ENCODE measurements around the gene DOLPP1.

DOLPP1 gene

GRCh38 chr9:129108805-129109536, 28.1 kb downstream of the DOLPP1 start:
- H3K27me3 ChIP-seq (ENCODE audit: low read length) = no peaks in the 10 kb centered on the region
- H3K4me3 ChIP-seq (ENCODE audit: insufficient read depth, low read length, poor library complexity, severe bottlenecking) = no peak overlapping the region
- H3K9ac ChIP-seq (ENCODE audit: low read length) = no peak overlapping the region
- H3K79me2 ChIP-seq (ENCODE audit: insufficient read depth, low read length) = peaks cover 22% of the 10 kb centered on the region
- no peak overlapping the region for H3K27ac ChIP-seq (ENCODE audit: low read depth, low read length)
- H3K9me2 ChIP-seq (replicated peaks; ENCODE audit: insufficient read depth, low read length) = no peaks in the 10 kb centered on the region
- no peak overlapping the region for H3K4me2 ChIP-seq (ENCODE audit: low read depth, low read length, poor library complexity, severe bottlenecking)
- H3K9me3 ChIP-seq (ENCODE audit: insufficient read depth, low read length) = no peaks in the 10 kb centered on the region
- H3K36me3 ChIP-seq (ENCODE audit: low read length) = no peaks in the 10 kb centered on the region
- H4K20me1 ChIP-seq (ENCODE audit: low read depth, low read length) = no peaks in the 10 kb centered on the region
- no peak overlapping the region for H2AFZ ChIP-seq (ENCODE audit: low read depth, low read length, severe bottlenecking)
- TF ChIP-seq CTCF (IDR thresholded peaks at IDR 0.05; ENCODE audit: insufficient read depth, low read length, poor library complexity, severe bottlenecking) (no peak), EZH2phosphoT487 (conservative IDR thresholded peaks at IDR 0.05; ENCODE audit: low read length) (no peak)
- H3F3A ChIP-seq (ENCODE audit: insufficient read depth) = 0 out of 2 replicates have a peak, but pooled peaks cover 5% of the 10 kb centered on the region

GRCh38 chr9:129109537-129109903, 28.6 kb downstream of the DOLPP1 start:
- Histone ChIP-seq H3K27me3 (ENCODE audit: low read length) (no peaks in the 10 kb centered on the region), H2AFZ (ENCODE audit: low read depth, low read length, severe bottlenecking) (no peak overlapping the region), H3K4me3 (ENCODE audit: insufficient read depth, low read length, poor library complexity, severe bottlenecking) (no peak overlapping the region), H3K36me3 (ENCODE audit: low read length) (no peaks in the 10 kb centered on the region), H3K27ac (ENCODE audit: low read depth, low read length) (no peak overlapping the region), H3F3A (ENCODE audit: insufficient read depth) (0 out of 2 replicates have a peak, but pooled peaks cover 10% of the 10 kb centered on the region), H3K9ac (ENCODE audit: low read length) (no peak overlapping the region), H3K9me3 (ENCODE audit: insufficient read depth, low read length) (no peaks in the 10 kb centered on the region), H3K9me2 (replicated peaks; ENCODE audit: insufficient read depth, low read length) (no peaks in the 10 kb centered on the region), H3K4me2 (ENCODE audit: low read depth, low read length, poor library complexity, severe bottlenecking) (no peak overlapping the region), H3K79me2 (ENCODE audit: insufficient read depth, low read length) (peaks cover 27% of the 10 kb centered on the region), H4K20me1 (ENCODE audit: low read depth, low read length) (no peaks in the 10 kb centered on the region)
- TF ChIP-seq CTCF (IDR thresholded peaks at IDR 0.05; ENCODE audit: insufficient read depth, low read length, poor library complexity, severe bottlenecking) = no peak
- no peak for TF ChIP-seq EZH2phosphoT487 (conservative IDR thresholded peaks at IDR 0.05; ENCODE audit: low read length)

- Histone ChIP-seq H4K20me1 (ENCODE audit: low read depth, low read length) (no peaks in the 10 kb centered on the region), H3F3A (ENCODE audit: insufficient read depth) (0 out of 2 replicates have a peak, but pooled peaks cover 12% of the 10 kb centered on the region), H2AFZ (ENCODE audit: low read depth, low read length, severe bottlenecking) (no peak overlapping the region), H3K79me2 (ENCODE audit: insufficient read depth, low read length) (peaks cover 34% of the 10 kb centered on the region), H3K27me3 (ENCODE audit: low read length) (no peaks in the 10 kb centered on the region), H3K9me3 (ENCODE audit: insufficient read depth, low read length) (no peaks in the 10 kb centered on the region), H3K4me2 (ENCODE audit: low read depth, low read length, poor library complexity, severe bottlenecking) (no peak overlapping the region), H3K4me3 (ENCODE audit: insufficient read depth, low read length, poor library complexity, severe bottlenecking) (no peak overlapping the region), H3K9ac (ENCODE audit: low read length) (no peak overlapping the region), H3K36me3 (ENCODE audit: low read length) (no peaks in the 10 kb centered on the region), H3K27ac (ENCODE audit: low read depth, low read length) (no peak overlapping the region), H3K9me2 (replicated peaks; ENCODE audit: insufficient read depth, low read length) (no peaks in the 10 kb centered on the region)
- TF ChIP-seq EZH2phosphoT487 (conservative IDR thresholded peaks at IDR 0.05; ENCODE audit: low read length) = no peak
Measured at GRCh38 chr9:129109952-129110739, 29.2 kb downstream of the DOLPP1 start.

Measured in SU-DHL-6 (cell line).